Adrenal gland (tissue), 5 donors: Measurements from ENCODE around the gene AFP.

Experiments
- CTCF ChIP-seq, 6 experiments: fragments of 450-650 bp in 4 of 6; fragments of 200-600 bp in 2 of 6; sonication (generic) in 1 of 6; IDR thresholded peaks; 1 replicate in 5 of 6; 2 replicates in 1 of 6; pipeline versions ENCODE4 v1.5.1 to v1.8.0; 2016 to 2021; ENCODE audit warnings: antibody characterized with exemption in 6 of 6, mild to moderate bottlenecking in 2 of 6, moderate library complexity in 1 of 6
- POLR2A ChIP-seq, 2 donors: fragments of 450-650 bp; IDR thresholded peaks; one replicate each; pipeline ENCODE4 v1.6.1; 2017; ENCODE audit warnings: antibody characterized with exemption in 2 of 2, mild to moderate bottlenecking in 2 of 2, moderate library complexity in 1 of 2
- donor health status: DM: no; HTN: no; CAD: no.

- TF ChIP-seq CTCF (IDR thresholded peaks at IDR 0.05) (no peak), POLR2A (IDR thresholded peaks at IDR 0.05) (no peak)
Observed at GRCh38 chr4:73453701-73454005, 17.6 kb downstream of the AFP start.
